Mesenchymal stem cell (in vitro differentiated cells and primary cell): ENCODE results near the gene TMEM205.

ENCODE experiments used
- DNase-seq: peaks from one replicate; pipeline ENCODE4 v3.0.0-alpha.2; 2013
- H2AFZ ChIP-seq: one replicate; pipeline ENCODE4 v1.6.1; 2013; ENCODE audit warnings: low read depth, mild to moderate bottlenecking, control low read depth, inconsistent platforms, low read length, moderate library complexity
- H2AK5ac ChIP-seq: 2 replicates; pipeline ENCODE4 v1.6.1; 2013; ENCODE audit warnings: low read length, moderate library complexity, mild to moderate bottlenecking, inconsistent platforms; ENCODE audit not compliant: severe bottlenecking
- H2BK120ac ChIP-seq: one replicate; pipeline ENCODE4 v1.6.1; 2013; ENCODE audit warnings: low read depth, mild to moderate bottlenecking, inconsistent platforms, low read length, moderate library complexity
- H2BK12ac ChIP-seq, 2 experiments: one replicate each; pipeline ENCODE4 v1.6.1; 2013; ENCODE audit warnings: inconsistent platforms in 2 of 2, low read length in 2 of 2, mild to moderate bottlenecking in 2 of 2, moderate library complexity in 2 of 2, control low read depth in 1 of 2
- H2BK15ac ChIP-seq: one replicate; pipeline ENCODE4 v1.6.1; 2013; ENCODE audit warnings: mild to moderate bottlenecking, low read depth, inconsistent platforms; ENCODE audit not compliant: poor library complexity, severe bottlenecking
- H2BK5ac ChIP-seq: 2 replicates; pipeline ENCODE4 v1.6.1; 2013; ENCODE audit warnings: low read depth, mild to moderate bottlenecking, low read length, control low read depth, inconsistent platforms; ENCODE audit not compliant: poor library complexity, severe bottlenecking
- H3K14ac ChIP-seq, 2 experiments: one replicate each; pipeline ENCODE4 v1.6.1; 2013; ENCODE audit warnings: inconsistent platforms in 2 of 2, low read length in 2 of 2, control low read depth in 1 of 2, mild to moderate bottlenecking in 1 of 2, moderate library complexity in 1 of 2
- H3K18ac ChIP-seq, 2 experiments: one replicate each; pipeline ENCODE4 v1.6.1; 2013; ENCODE audit warnings: inconsistent platforms in 2 of 2, low read length in 2 of 2, control low read depth in 1 of 2, low read depth in 1 of 2, mild to moderate bottlenecking in 1 of 2
- H3K23ac ChIP-seq, 2 experiments: one replicate each; pipeline ENCODE4 v1.6.1; 2013; ENCODE audit warnings: inconsistent platforms in 2 of 2, low read length in 2 of 2, mild to moderate bottlenecking in 2 of 2, moderate library complexity in 2 of 2, control low read depth in 1 of 2
- H3K27ac ChIP-seq: 2 replicates; pipeline ENCODE4 v1.5.1; 2013; ENCODE audit warnings: mild to moderate bottlenecking, moderate library complexity, low read length, control low read depth, inconsistent platforms; ENCODE audit not compliant: poor library complexity, severe bottlenecking
- H3K27me3 ChIP-seq, 2 experiments: 2 replicates each; pipeline versions ENCODE4 v1.6.1 to v1.7.0; 2013; ENCODE audit warnings: low read length in 2 of 2, mild to moderate bottlenecking in 2 of 2, moderate library complexity in 2 of 2, control low read depth in 1 of 2, inconsistent platforms in 1 of 2; ENCODE audit not compliant: control insufficient read depth in 1 of 2, insufficient read depth in 1 of 2
- H3K36me3 ChIP-seq, 2 experiments: 2 replicates each; pipeline versions ENCODE4 v1.6.1 to v1.7.0; 2013; ENCODE audit warnings: low read length in 2 of 2, control low read depth in 1 of 2, inconsistent platforms in 1 of 2, low read depth in 1 of 2, mild to moderate bottlenecking in 1 of 2; ENCODE audit not compliant: insufficient read depth in 2 of 2, control insufficient read depth in 1 of 2
- H3K4ac ChIP-seq, 2 experiments: one replicate each; pipeline ENCODE4 v1.6.1; 2013; ENCODE audit warnings: inconsistent platforms in 2 of 2, low read length in 2 of 2, mild to moderate bottlenecking in 2 of 2, moderate library complexity in 2 of 2, control low read depth in 1 of 2, low read depth in 1 of 2
- H3K4me1 ChIP-seq: 2 replicates; pipeline ENCODE4 v1.6.1; 2013; ENCODE audit warnings: low read depth, low read length, control low read depth; ENCODE audit not compliant: control insufficient read depth, insufficient read depth
- H3K4me2 ChIP-seq: 2 replicates; pipeline ENCODE4 v1.6.1; 2013; ENCODE audit warnings: low read length, mild to moderate bottlenecking, inconsistent platforms; ENCODE audit not compliant: poor library complexity, severe bottlenecking
- H3K4me3 ChIP-seq, 2 experiments: 2 replicates each; pipeline versions ENCODE4 v1.5.1 to v1.7.0; 2013; ENCODE audit warnings: low read length in 2 of 2, mild to moderate bottlenecking in 2 of 2, control low read depth in 1 of 2, low read depth in 1 of 2; ENCODE audit not compliant: insufficient read depth in 1 of 2
- H3K79me1 ChIP-seq: replicated peaks from 2 replicates; pipeline ENCODE4 v1.6.1; 2013; ENCODE audit warnings: mild to moderate bottlenecking, control low read depth, low read length, inconsistent platforms; ENCODE audit not compliant: poor library complexity, severe bottlenecking
- H3K9ac ChIP-seq: 2 replicates; pipeline ENCODE4 v1.7.0; 2013; ENCODE audit warnings: mild to moderate bottlenecking, low read length, moderate library complexity
- H3K9me3 ChIP-seq: 2 replicates; pipeline ENCODE4 v1.7.0; 2013; ENCODE audit warnings: mild to moderate bottlenecking, low read length; ENCODE audit not compliant: control insufficient read depth
- H4K8ac ChIP-seq: one replicate; pipeline ENCODE4 v1.6.1; 2013; ENCODE audit warnings: inconsistent platforms, mild to moderate bottlenecking, low read length, moderate library complexity
- H4K91ac ChIP-seq: one replicate; pipeline ENCODE4 v1.6.1; 2013; ENCODE audit warnings: mild to moderate bottlenecking, low read length, inconsistent platforms
- WGBS: methylation state at CpG from one replicate; pipeline ENCODE4 v1.1.7; 2013; ENCODE audit warnings: mixed read lengths; 5-methylcytosine and 5-hydroxymethylcytosine counted together

The TMEM205 gene

DNA sequence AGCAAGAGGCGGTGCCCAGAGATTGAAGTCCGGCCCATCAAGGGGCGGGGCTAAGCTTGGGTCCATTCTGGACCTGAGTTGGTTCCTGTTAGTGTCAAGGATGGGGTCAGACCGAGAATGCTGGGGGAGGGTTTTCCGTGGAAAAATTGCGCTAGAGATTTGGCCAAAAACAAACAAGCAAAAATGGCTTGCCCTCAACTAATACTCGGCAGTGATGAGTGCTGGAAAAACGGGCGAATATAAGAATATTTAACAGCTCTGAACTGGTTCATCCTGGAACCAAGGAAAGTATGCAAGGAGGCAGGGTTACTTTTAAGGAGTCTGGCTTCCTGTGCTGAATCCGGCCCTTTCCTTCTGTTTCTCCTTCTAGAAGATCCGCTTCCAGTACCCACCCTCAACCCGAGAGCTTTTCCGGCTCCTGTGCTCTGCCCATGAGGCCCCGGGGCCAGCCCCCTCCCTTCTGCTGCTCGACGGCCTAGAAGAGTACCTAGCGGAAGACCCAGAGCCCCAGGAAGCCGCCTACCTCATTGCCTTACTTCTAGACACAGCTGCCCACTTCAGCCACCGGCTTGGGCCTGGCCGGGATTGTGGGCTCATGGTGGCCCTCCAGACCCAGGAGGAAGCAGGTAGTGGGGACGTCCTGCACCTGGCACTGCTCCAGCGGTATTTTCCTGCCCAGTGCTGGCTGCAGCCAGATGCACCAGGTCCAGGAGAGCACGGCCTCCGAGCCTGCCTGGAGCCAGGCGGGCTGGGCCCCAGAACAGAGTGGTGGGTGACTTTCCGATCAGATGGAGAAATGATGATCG is 29.3 kb upstream of the TMEM205 start:
- Histone ChIP-seq H2BK5ac (no peak overlapping the region), H3K9ac (peak overlapping the region; percentile 87), H2AK5ac (peak overlapping the region; percentile 69), H2BK120ac (peak overlapping the region; percentile 39), H3K14ac (peak overlapping the region in 1 of 2 experiments; percentile 73), H2AFZ (no peak overlapping the region), H3K79me1 (peaks cover 7% of the 10 kb centered on the region), H2BK15ac (no peak overlapping the region), H2BK12ac (peak overlapping the region; percentile 55 to 76), H3K4me1 (peaks cover 32% of the 10 kb centered on the region), H3K27me3 (no peaks in the 10 kb centered on the region), H3K36me3 (no peaks in the 10 kb centered on the region), H3K27ac (peak overlapping the region; percentile 64), H4K91ac (peak overlapping the region; percentile 22), H4K8ac (peak overlapping the region; percentile 74), H3K4ac (peak overlapping the region; percentile 18 to 62), H3K4me3 (peak overlapping the region in 1 of 2 experiments; percentile 79), H3K9me3 (no peaks in the 10 kb centered on the region), H3K23ac (peak overlapping the region in 1 of 2 experiments; percentile 75), H3K18ac (peak overlapping the region; percentile 73 to 92), H3K4me2 (peak overlapping the region; percentile 53)
- 38% methylated on average over 27 of the region's 27 CpGs for WGBS
- no peak for DNase-seq

DNA sequence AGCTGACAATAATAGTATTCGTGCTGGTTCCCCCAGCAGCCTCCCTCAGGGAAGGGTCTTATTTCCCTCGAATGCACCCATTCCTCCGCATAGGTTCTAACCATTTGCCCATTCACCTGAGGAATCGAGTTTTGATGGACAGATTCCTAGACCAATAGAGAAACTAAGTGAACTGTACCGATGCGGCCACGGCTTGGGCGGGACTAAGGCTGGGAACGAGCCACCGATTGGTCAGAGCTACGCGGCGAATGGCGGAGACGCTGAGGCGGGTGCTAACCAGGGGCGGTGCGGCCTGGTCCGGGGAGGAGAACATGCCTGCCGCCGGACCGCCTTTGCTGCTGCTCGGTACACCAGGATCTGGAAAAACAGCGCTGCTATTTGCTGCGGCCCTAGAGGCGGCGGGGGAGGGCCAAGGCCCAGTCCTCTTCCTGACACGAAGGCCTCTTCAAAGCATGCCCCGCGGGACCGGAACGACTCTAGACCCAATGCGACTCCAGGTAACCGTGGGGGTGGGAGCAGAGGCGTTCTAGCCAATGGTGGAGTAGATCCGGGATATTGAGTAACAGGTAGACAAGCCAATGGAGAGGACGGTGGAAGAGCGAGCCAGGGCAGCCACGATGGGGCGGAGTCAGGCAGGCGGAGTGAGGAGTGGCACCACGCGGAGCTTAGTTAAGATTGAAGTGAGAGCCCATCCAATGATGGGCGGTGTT is 28.5 kb upstream of the TMEM205 start, which contains the start of gene SWSAP1:
TSS of gene SWSAP1 (plus strand) at position 234 of the 710 bp plus-strand sequence. CDS start at position 249, 15 bp downstream.
- Histone ChIP-seq H3K27me3 (no peaks in the 10 kb centered on the region), H3K4me1 (peaks cover 32% of the 10 kb centered on the region), H2BK12ac (peak within 1 kb of the TSS; percentile 55 to 76), H2BK15ac (peak within 1 kb of the TSS; percentile 97), H3K4me2 (peak within 1 kb of the TSS; percentile 65), H3K79me1 (peaks cover 7% of the 10 kb centered on the region), H3K27ac (peak within 1 kb of the TSS; percentile 96), H3K9ac (peak within 1 kb of the TSS; percentile 88), H3K23ac (no peak within 1 kb of the TSS), H3K9me3 (no peaks in the 10 kb centered on the region), H2AK5ac (peak within 1 kb of the TSS; percentile 69), H2BK120ac (peak within 1 kb of the TSS; percentile 39), H3K4me3 (peak within 1 kb of the TSS; percentile 71 to 79), H3K14ac (peak within 1 kb of the TSS in 1 of 2 experiments; percentile 73), H3K4ac (peak within 1 kb of the TSS; percentile 18 to 97), H2AFZ (peak within 1 kb of the TSS; percentile 93), H4K8ac (peak within 1 kb of the TSS; percentile 77), H4K91ac (peak within 1 kb of the TSS; percentile 67), H2BK5ac (peak within 1 kb of the TSS; percentile 88), H3K36me3 (peaks cover 0 to 2% of the 10 kb centered on the region in 2 experiments), H3K18ac (peak within 1 kb of the TSS; percentile 83 to 97)
- peak; percentile 100 for DNase-seq
- WGBS = under 1% methylated on average over 44 of the region's 44 CpGs

GRCh38 chr19:11373885-11374432 is 27.9 kb upstream of the TMEM205 start:
- no peak overlapping the region for H3K23ac ChIP-seq
- no peak overlapping the region for H2BK120ac ChIP-seq
- H3K4ac ChIP-seq = no peak overlapping the region

More at GRCh38 chr19:11373885-11374432, 27.9 kb upstream of the TMEM205 start:
- no peak overlapping the region for H2BK5ac ChIP-seq
- H3K27me3 ChIP-seq = no peaks in the 10 kb centered on the region
- peaks cover 28% of the 10 kb centered on the region for H3K4me1 ChIP-seq
- H3K36me3 ChIP-seq = peaks cover 0 to 3% of the 10 kb centered on the region in 2 experiments
- H2AK5ac ChIP-seq = no peak overlapping the region
- H3K27ac ChIP-seq = no peak overlapping the region
- H3K14ac ChIP-seq = no peak overlapping the region
- DNase-seq = no peak
- 68% methylated on average over 11 of the region's 11 CpGs for WGBS
- H3K4me3 ChIP-seq = peak overlapping the region in 1 of 2 experiments; percentile 79
- H2BK12ac ChIP-seq = no peak overlapping the region
- H3K79me1 ChIP-seq = peaks cover 7% of the 10 kb centered on the region
- H4K8ac ChIP-seq = no peak overlapping the region
- no peak overlapping the region for H2BK15ac ChIP-seq
- peak overlapping the region; percentile 65 for H3K4me2 ChIP-seq
- peak overlapping the region; percentile 88 for H3K9ac ChIP-seq
- H3K18ac ChIP-seq = no peak overlapping the region
- no peaks in the 10 kb centered on the region for H3K9me3 ChIP-seq
- H2AFZ ChIP-seq = no peak overlapping the region
- no peak overlapping the region for H4K91ac ChIP-seq
